ENCODE measurements around the gene PITPNM3. TPM values are rescaled to one million over a fixed set of nuclear protein-coding genes. Genes with fewer than 3 reads are reported as not detected.

The PITPNM3 gene
- total RNA-seq, 6 experiments from 2014 or later = 0.94 to 1.1 (median 1.0) TPM

DNA sequence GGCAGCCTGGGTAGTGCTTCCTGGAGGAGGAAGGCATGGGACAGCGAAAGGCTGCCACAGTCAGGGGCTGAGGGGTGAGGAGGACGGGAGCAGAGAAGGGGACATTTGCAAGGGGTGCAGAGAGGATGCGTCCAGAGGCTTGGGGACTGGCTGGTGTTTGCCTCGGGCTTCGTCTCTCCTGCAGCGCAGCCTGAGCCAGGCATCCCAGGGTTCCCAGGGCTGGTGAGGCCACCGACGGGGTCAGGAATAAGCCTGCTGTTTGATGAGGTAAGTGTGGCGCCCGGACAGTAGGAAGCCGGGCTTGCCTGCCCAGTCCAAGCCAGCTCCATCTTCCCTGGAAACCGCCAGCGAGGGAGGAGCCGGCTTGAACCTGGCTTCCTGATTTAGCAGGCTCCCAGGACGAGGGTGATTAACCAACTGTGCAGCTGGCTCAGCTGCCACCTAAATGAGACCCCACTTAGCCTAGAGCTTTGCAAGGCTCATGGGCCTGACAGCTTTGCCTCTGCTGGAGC is 47.8 kb downstream of the PITPNM3 start:
- Mint-ChIP-seq H3K4me3 (no peak overlapping the region), H3K27ac (no peak overlapping the region), H3K36me3 (ENCODE audit: low read depth) (no peaks in the 10 kb centered on the region), H3K9me3 (no peaks in the 10 kb centered on the region), H3K4me1 (ENCODE audit: low read depth) (peaks cover 11% of the 10 kb centered on the region), H3K27me3 (ENCODE audit: insufficient read depth) (peaks cover 6% of the 10 kb centered on the region)
- no peak for DNase-seq
- TF ChIP-seq, protein P1, sequence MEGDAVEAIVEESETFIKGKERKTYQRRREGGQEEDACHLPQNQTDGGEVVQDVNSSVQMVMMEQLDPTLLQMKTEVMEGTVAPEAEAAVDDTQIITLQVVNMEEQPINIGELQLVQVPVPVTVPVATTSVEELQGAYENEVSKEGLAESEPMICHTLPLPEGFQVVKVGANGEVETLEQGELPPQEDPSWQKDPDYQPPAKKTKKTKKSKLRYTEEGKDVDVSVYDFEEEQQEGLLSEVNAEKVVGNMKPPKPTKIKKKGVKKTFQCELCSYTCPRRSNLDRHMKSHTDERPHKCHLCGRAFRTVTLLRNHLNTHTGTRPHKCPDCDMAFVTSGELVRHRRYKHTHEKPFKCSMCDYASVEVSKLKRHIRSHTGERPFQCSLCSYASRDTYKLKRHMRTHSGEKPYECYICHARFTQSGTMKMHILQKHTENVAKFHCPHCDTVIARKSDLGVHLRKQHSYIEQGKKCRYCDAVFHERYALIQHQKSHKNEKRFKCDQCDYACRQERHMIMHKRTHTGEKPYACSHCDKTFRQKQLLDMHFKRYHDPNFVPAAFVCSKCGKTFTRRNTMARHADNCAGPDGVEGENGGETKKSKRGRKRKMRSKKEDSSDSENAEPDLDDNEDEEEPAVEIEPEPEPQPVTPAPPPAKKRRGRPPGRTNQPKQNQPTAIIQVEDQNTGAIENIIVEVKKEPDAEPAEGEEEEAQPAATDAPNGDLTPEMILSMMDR (IDR thresholded peaks at IDR 0.05) = no peak

DNA sequence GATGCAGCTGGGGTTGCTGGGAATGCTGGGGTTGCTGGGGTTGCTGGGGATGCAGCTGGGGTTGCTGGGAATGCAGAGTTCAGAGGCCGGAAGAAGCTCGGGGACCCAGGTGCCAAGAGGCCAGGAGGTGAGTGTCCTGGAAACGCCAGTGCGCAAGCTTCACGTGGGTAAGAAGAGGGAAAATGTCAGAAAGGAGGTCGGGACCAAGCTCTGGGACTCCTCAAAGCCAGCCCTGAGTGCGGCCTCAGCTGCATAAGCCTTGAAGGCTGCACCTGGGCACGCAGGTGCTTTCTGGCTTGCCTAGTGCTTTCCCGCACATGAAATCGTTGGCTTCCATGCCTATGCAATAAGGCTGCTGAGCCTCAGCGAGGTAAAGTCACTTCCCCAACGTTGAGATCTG is 48.3 kb downstream of the PITPNM3 start:
- no peak for DNase-seq
- Mint-ChIP-seq H3K4me1 (ENCODE audit: low read depth) (peaks cover 11% of the 10 kb centered on the region), H3K36me3 (ENCODE audit: low read depth) (no peaks in the 10 kb centered on the region), H3K27ac (0 out of 2 replicates have a peak overlapping the region, but pooled peaks have one; percentile 67), H3K4me3 (peak overlapping the region; percentile 69), H3K9me3 (no peaks in the 10 kb centered on the region), H3K27me3 (ENCODE audit: insufficient read depth) (peaks cover 6% of the 10 kb centered on the region)
- TF ChIP-seq, protein P1 (IDR thresholded peaks at IDR 0.05) = no peak

GRCh38 chr17:6507535-6507934 is 48.8 kb downstream of the PITPNM3 start:
- peak; percentile 87 for DNase-seq
- H3K9me3 Mint-ChIP-seq = no peaks in the 10 kb centered on the region
- peak overlapping the region; percentile 69 for H3K4me3 Mint-ChIP-seq
- no peaks in the 10 kb centered on the region for H3K36me3 Mint-ChIP-seq (ENCODE audit: low read depth)
- H3K27ac Mint-ChIP-seq = peak overlapping the region; percentile 67; the same call in 1 of the 2 replicates
- peaks cover 7% of the 10 kb centered on the region for H3K4me1 Mint-ChIP-seq (ENCODE audit: low read depth)
- TF ChIP-seq, protein P1 (IDR thresholded peaks at IDR 0.05) = no peak
- peaks cover 7% of the 10 kb centered on the region for H3K27me3 Mint-ChIP-seq (ENCODE audit: insufficient read depth)

GRCh38 chr17:6506679-6507231 is 49.6 kb downstream of the PITPNM3 start:
- peak overlapping the region; percentile 27; the same call in 1 of the 2 replicates for H3K4me3 Mint-ChIP-seq
- no peaks in the 10 kb centered on the region for H3K36me3 Mint-ChIP-seq (ENCODE audit: low read depth)
- H3K9me3 Mint-ChIP-seq = no peaks in the 10 kb centered on the region
- TF ChIP-seq, protein P1 (IDR thresholded peaks at IDR 0.05) = no peak
- H3K27ac Mint-ChIP-seq = peak overlapping the region; percentile 67; the same call in 1 of the 2 replicates
- no peaks in the 10 kb centered on the region; the same call in 1 of the 2 replicates for H3K4me1 Mint-ChIP-seq (ENCODE audit: low read depth)
- peaks cover 6% of the 10 kb centered on the region for H3K27me3 Mint-ChIP-seq (ENCODE audit: insufficient read depth)
- DNase-seq = peak; percentile 49

- Mint-ChIP-seq H3K27me3 (ENCODE audit: insufficient read depth) (peaks cover 6% of the 10 kb centered on the region), H3K9me3 (no peaks in the 10 kb centered on the region), H3K4me3 (peak overlapping the region; percentile 12; the same call in 1 of the 2 replicates), H3K27ac (peak overlapping the region; percentile 28; the same call in 1 of the 2 replicates), H3K4me1 (ENCODE audit: low read depth) (no peaks in the 10 kb centered on the region; the same call in 1 of the 2 replicates), H3K36me3 (ENCODE audit: low read depth) (no peaks in the 10 kb centered on the region)
- TF ChIP-seq, protein P1 (IDR thresholded peaks at IDR 0.05) = no peak
- DNase-seq = peak; percentile 26
Measured at GRCh38 chr17:6505425-6506142, 50.8 kb downstream of the PITPNM3 start.

All from HFFc6 (cell line).